HepG2 (cell line): Measurements from ENCODE around the gene LRRC27.

Source experiments
- ESRRA ChIP-seq: sonication (generic); formaldehyde crosslinking; IDR thresholded peaks from 2 replicates; pipeline ENCODE4 v1.5.1; 2020; ENCODE audit warnings: mild to moderate bottlenecking, low read depth, missing genetic modification reagents
- IKZF1 ChIP-seq: fragments of 450-650 bp; IDR thresholded peaks from 2 replicates; pipeline ENCODE4 v1.7.1; 2016
- JUN ChIP-seq: sonication (generic); formaldehyde crosslinking; IDR thresholded peaks from 2 replicates; pipeline ENCODE4 v1.4.0; 2020; ENCODE audit warnings: mild to moderate bottlenecking, missing genetic modification reagents
- MAZ ChIP-seq, 2 experiments: sonication (generic) in 1 of 2; formaldehyde crosslinking in 1 of 2; IDR thresholded peaks; 2 replicates each; pipeline versions ENCODE4 v1.5.0 to v1.6.1; 2012 to 2020; ENCODE audit warnings: low read depth in 2 of 2, mild to moderate bottlenecking in 2 of 2, borderline replicate concordance in 1 of 2, improper control_type of control experiment in 1 of 2, low read length in 1 of 2, missing genetic modification reagents in 1 of 2, moderate library complexity in 1 of 2
- SUZ12 ChIP-seq: fragments of 150-350 bp; IDR thresholded peaks from 2 replicates; pipeline ENCODE4 v1.6.1; 2014; ENCODE audit warnings: low read depth, low read length
- TF ChIP-seq, protein P1 (sequence below): sonication (generic); formaldehyde crosslinking; IDR thresholded peaks from 2 replicates; pipeline ENCODE4 v1.5.0; 2020; ENCODE audit warnings: mild to moderate bottlenecking, missing genetic modification reagents, moderate library complexity

DNA sequence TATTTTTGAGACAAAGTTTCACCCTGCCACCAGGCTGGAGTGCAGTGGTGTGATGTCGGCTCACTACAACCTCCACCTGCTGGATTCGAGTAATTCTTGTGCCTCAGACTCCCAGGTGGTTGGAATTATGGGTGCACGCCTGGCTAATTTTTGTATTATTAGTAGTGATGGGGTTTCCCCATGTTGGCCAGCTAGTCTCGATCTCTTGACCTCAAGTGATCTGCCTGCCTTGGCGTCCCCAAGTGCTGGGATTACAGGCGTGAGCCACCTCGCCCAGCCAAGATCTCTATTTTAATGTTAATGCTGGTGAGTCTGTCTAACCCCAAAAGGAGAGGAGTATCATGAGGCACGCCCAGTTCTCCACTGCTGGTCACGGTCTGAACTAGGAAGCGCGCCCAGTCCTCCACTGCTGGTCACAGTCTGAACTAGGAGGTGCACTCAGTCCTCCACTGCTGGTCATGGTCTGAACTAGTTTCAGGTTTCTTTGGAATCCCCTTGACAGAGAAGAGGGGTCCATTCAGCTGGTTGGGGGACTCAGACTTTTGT is 5.6 kb upstream of the LRRC27 start:
- TF ChIP-seq IKZF1 (no peak), JUN (no peak), MAZ (IDR thresholded peaks at IDR 0.05; ENCODE audit: borderline replicate concordance, low read depth, low read length) (no peak), MAZ (CRISPR knock-in tag; IDR thresholded peaks at IDR 0.05; ENCODE audit: low read depth) (no peak), SUZ12 (no peak), ESRRA (no peak)
- TF ChIP-seq, protein P1, sequence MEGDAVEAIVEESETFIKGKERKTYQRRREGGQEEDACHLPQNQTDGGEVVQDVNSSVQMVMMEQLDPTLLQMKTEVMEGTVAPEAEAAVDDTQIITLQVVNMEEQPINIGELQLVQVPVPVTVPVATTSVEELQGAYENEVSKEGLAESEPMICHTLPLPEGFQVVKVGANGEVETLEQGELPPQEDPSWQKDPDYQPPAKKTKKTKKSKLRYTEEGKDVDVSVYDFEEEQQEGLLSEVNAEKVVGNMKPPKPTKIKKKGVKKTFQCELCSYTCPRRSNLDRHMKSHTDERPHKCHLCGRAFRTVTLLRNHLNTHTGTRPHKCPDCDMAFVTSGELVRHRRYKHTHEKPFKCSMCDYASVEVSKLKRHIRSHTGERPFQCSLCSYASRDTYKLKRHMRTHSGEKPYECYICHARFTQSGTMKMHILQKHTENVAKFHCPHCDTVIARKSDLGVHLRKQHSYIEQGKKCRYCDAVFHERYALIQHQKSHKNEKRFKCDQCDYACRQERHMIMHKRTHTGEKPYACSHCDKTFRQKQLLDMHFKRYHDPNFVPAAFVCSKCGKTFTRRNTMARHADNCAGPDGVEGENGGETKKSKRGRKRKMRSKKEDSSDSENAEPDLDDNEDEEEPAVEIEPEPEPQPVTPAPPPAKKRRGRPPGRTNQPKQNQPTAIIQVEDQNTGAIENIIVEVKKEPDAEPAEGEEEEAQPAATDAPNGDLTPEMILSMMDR (CRISPR knock-in tag): no peak
